NCI-H446 (cell line): Measurements from ENCODE around the gene TOMM22.
"Not testable (repeated sequence)": the region's sequence is repeated elsewhere in the genome, so short reads cannot be mapped to it uniquely, and the experiment has no call there.

ENCODE experiments used
- DNase-seq, 2 experiments: peaks; one replicate each; lab custom pipeline; 2025; lab: John Stamatoyannopoulos, UW

The TOMM22 gene

DNA sequence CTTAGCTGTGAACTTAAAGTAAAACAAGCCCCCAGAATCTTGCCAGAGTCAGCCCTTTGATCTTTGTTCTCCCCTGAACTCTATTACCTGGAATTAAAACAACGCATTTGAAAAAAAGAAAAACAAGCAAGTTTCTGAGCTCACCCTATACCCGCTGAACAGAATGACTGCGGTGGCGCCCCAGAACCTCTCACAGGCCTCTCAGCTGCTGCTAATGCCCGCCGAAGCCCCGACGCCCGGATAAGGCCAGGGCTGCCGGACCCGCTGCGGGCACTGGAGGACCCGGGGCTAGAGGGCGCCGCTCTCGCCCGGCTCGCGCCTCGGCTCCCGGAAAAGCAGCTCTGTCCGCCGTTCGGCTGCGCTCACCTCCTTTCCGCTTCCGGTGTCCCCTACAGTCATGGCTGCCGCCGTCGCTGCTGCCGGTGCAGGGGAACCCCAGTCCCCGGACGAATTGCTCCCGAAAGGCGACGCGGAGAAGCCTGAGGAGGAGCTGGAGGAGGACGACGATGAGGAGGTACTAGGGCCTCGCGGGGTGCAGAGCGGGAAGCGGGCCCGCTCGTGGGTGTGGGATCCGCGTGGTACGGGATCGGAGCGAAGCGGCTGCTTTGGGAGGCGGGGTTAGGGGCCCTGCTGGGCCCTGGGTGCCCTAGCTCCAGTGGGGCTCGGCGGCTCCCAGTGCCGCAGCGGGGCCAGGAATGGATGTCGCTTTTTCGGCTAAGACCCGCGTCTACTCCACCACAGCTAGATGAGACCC is at the start of gene TOMM22:
TSS of gene TOMM22 (plus strand) at position 376 of the 754 bp plus-strand sequence. CDS start at position 398, 22 bp downstream.
- peak; percentile 76 to 92 for DNase-seq

DNA sequence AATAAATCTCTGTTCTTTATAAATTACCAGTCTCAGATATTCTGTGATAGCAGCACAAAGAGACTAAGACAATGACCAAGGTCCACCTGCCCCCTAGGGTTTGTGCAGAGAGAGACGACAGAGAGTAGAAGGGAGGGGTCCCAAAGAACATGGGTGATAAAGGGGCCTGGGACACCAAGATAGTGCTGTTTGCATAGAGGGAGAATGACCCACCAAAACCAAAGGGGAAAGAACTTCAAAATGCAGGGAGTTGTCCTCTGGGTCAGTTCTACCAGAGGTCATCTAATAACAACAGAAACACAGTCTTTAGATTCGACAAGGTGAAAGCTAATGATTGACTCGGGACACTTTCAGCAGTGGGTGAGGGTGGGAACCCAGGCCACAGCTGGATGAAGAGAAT is 49.2 kb upstream of the TOMM22 start:
- no peak for DNase-seq

- DNase-seq = no peak
Observed at GRCh38 chr22:38638216-38638615, 43.5 kb upstream of the TOMM22 start.

DNA sequence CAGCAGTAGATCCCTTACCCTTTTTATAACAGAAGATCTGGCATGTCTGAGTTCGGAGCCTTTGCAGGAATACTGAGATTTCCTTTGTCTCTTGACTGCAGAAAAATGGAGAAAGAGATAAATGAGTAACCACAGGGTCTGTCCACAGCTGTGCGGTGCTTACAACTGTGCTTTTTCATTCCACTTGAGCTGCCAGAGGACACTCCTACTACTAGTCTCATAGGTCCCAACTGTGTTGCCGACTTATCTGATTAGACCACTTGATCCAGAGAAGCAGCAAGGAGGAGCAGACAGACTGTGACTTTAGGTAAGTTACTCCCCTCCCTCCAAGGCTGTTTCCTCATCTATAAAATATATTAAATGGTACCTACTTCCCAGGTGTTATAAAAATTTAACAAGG is 43.0 kb upstream of the TOMM22 start:
- DNase-seq = no peak

GRCh38 chr22:38641476-38642040 is 40.2 kb upstream of the TOMM22 start:
- DNase-seq = no peak

DNA sequence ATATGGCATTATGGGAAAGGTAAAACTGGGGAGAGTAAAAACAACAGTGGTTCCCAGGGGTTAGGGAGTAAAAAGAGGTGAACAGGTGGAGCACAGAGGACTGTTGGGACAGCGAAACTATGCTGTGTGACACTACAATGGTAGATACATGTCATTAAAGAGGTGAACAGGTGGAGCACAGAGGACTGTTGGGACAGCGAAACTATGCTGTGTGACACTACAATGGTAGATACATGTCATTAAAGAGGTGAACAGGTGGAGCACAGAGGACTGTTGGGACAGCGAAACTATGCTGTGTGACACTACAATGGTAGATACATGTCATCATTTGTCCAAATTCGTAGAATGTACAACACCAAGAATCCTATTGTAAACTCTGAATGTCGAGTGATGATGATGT is 37.5 kb upstream of the TOMM22 start:
- not testable (repeated sequence) for DNase-seq

DNA sequence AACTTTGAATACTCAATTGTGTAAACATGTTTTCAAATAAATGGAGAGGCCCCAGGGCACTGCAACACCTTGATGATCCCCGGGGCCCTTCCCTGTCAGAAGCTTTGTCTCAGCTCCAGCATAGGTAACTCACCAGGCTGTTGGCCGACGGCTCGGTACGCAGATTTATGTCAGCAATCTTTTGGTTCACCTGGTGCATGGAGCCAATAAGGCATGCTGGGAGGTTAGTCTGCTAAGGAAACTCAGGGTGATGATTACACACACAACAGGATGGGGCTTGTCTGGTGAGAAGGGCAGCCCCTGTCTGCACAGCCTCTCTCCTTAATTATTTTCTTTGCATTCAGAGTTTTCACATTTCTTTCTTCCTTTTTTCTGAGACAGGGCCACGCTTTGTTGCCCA is 36.3 kb upstream of the TOMM22 start:
- DNase-seq = no peak

DNA sequence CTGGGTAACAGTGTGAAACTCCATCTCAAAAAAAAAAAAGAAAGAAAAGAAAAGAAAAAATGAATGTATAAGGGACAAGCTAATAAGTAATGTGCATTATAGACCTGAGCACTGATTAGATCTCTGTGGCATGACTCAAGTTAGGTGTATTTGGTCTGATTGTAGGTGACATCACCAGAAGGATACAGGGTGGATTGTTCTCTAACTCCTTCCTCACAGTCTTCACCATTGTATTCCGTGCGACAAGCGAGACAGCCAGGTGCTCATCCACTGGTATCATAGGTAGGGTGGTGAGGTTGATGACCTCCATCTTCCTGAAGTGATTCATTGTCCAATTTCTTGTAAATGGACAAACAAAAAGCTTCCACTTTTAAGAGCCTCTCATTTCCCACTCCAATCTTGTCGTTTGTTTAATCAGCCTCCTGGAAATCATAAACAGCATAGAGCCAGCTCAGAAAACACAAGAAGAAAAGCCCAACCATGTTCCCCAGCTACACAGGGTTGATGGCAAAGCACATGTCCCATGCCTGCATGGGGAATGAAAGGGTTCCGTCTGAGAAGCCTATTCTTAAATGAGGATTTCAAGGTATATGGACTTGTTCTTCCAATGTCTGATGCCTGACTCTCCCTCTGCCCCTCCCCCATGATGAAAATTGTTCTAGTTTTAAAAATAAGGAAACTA is 31.8 kb upstream of the TOMM22 start:
- DNase-seq = no peak

GRCh38 chr22:38652859-38653258 is 28.9 kb upstream of the TOMM22 start:
- DNase-seq = no peak

GRCh38 chr22:38653741-38654140 is 28.0 kb upstream of the TOMM22 start:
- DNase-seq = no peak

DNA sequence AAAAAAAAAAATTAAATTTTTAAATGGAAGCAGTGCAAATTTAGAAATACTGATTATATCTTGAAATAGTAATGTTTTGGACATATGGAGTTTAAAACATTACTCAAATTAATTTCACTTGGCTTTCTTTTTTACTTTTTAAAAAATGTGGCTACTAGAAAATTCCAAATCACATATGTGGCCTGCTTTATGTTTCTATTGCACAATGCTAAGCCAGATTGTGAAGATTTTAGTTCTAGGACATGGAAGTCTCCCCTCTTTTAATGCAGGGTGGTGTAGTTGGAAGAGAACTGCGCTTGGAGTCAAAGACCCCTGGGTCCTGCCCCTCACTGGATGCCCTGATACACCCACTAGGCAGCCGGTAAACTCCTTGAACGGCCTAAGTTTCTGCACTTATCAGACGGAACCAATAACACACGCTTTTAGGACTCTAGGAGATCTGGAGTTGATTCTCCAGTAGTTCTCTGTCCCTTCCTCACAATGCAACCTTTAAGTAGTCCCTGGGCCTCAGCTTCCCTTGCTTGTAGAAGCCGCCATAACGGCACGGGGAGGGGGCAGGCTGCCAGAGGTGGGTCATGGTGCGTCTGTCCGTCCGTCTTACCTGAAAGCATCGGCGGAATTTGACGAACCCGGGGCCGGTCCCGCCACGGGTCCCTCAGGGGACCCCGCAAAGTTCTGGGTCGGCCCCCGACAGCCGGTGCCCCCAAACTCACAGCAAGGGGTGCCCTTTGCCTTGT is 26.1 kb upstream of the TOMM22 start:
- DNase-seq = no peak

- peak; percentile 75 to 86 for DNase-seq
Observed at GRCh38 chr22:38656256-38657044, 25.3 kb upstream of the TOMM22 start, which contains the start of the genes CBY1 and FAM227A. Gene CBY1 (plus strand): TSS chr22:38656638. CDS start chr22:38668055, 11,417 bp downstream. Gene FAM227A (minus strand): TSS chr22:38656392. CDS start chr22:38650168, 6,224 bp downstream.

DNA sequence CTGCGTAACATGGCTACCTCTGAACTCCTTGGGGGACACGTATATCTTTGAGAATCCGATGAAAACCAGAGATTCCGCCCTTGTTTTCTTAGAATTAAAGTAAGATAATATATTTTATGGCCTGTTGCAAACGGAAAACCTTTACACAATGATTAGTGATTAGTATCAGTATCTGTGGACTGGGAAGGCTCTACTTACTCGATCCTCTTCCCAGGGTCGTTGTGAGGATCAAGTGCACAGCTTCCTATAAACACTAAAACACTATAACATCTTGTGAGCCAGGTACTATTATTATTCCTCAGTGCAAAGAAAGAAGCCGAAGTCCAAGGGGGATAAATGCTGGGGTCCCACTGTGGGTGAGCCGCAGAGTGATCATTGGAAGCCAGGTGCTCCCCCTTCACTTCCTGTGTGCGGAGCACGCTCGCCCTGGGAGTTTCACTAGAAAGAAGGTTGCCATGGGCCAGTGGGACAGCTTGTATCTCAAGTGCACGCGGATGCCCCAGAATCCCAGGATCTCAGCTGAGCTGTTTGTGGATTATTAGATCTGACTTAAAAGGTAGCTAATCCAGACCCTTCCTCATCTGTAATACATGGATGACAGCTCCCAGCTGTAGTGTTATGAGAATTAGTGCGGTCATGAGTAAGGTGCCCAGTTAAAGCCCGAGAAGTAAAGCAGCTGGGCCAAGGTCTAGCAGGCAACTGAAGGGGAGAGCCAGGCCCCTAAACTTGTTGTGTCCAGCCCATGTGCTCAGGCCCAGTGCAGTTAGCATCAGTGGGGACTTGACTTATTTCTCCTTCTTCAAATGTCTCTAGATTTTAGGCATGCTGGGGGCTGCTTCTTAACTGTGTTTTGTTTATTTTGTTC is 24.5 kb upstream of the TOMM22 start:
- DNase-seq = no peak

DNA sequence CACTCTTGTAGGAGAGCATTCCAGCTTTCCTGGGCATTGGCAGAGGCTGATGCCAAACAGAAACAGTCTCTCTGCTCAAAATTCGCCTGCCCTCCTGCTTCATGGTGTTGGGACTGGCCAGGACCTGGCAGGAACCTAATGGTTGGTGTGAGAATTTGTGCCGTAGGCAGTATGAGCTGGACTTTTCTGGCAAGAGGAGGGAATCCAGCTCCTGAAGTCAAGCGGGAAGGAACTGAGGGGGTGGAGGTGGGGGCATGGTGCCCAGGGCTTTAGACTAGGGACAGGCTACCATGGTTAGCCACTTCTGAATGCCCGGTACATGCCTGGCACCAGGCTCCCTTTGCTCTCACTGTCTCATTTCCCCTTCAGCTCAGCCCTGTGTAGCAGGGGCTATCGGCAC is 6.9 kb upstream of the TOMM22 start:
- no peak for DNase-seq

- no peak for DNase-seq
Observed at GRCh38 chr22:38675833-38676232, 5.9 kb upstream of the TOMM22 start.

- no peak for DNase-seq
Observed at GRCh38 chr22:38684895-38685294, 3.1 kb downstream of the TOMM22 start.

GRCh38 chr22:38685761-38686160 is 4.0 kb downstream of the TOMM22 start:
- DNase-seq = no peak

- no peak for DNase-seq
Observed at GRCh38 chr22:38689651-38690050, 7.9 kb downstream of the TOMM22 start.

- no peak for DNase-seq
Observed at GRCh38 chr22:38694049-38694448, 12.3 kb downstream of the TOMM22 start.

GRCh38 chr22:38694940-38695339 is 13.2 kb downstream of the TOMM22 start:
- no peak for DNase-seq
